Liver (tissue), 9 donors: ENCODE measurements around the gene NXPH3. TPM values are rescaled to one million over a fixed set of nuclear protein-coding genes. Genes with fewer than 3 reads are reported as not detected.
"Not testable (repeated sequence)": the region's sequence is repeated elsewhere in the genome, so short reads cannot be mapped to it uniquely, and the experiment has no call there.

Experiments
- DNase-seq: peaks from one replicate; pipeline ENCODE4 v3.0.0-alpha.2; 2017; ENCODE audit warnings: low spot score
- H3K27ac ChIP-seq, 2 donors: one replicate each; pipeline ENCODE4 v1.7.0; 2013; ENCODE audit warnings: inconsistent platforms in 2 of 2, low read length in 2 of 2, control low read depth in 1 of 2, low read depth in 1 of 2, mild to moderate bottlenecking in 1 of 2
- H3K27me3 ChIP-seq, 4 donors: one replicate each; pipeline versions ENCODE4 v1.6.1 to v1.7.0; 2013; ENCODE audit warnings: low read length in 3 of 4, inconsistent platforms in 1 of 4, mild to moderate bottlenecking in 1 of 4, moderate library complexity in 1 of 4; ENCODE audit not compliant: control insufficient read depth in 4 of 4, insufficient read depth in 4 of 4
- H3K36me3 ChIP-seq, 4 donors: one replicate each; pipeline versions ENCODE4 v1.6.1 to v1.7.0; 2013; ENCODE audit warnings: low read length in 3 of 4, mild to moderate bottlenecking in 3 of 4, low read depth in 1 of 4, moderate library complexity in 1 of 4; ENCODE audit not compliant: control insufficient read depth in 4 of 4, insufficient read depth in 3 of 4
- H3K4me1 ChIP-seq, 4 donors: one replicate each; pipeline versions ENCODE4 v1.6.1 to v1.7.0; 2013; ENCODE audit warnings: low read length in 3 of 4, mild to moderate bottlenecking in 3 of 4, moderate library complexity in 1 of 4; ENCODE audit not compliant: control insufficient read depth in 4 of 4, insufficient read depth in 4 of 4
- H3K4me3 ChIP-seq, 3 donors: one replicate each; pipeline versions ENCODE4 v1.6.1 to v1.7.0; 2013; ENCODE audit warnings: low read length in 3 of 3, control low read depth in 1 of 3, low read depth in 1 of 3, mild to moderate bottlenecking in 1 of 3
- H3K9ac ChIP-seq, 2 donors: one replicate each; pipeline ENCODE4 v1.7.0; 2013; ENCODE audit warnings: low read length in 2 of 2, mild to moderate bottlenecking in 2 of 2, moderate library complexity in 2 of 2, control low read depth in 1 of 2, low read depth in 1 of 2
- H3K9me3 ChIP-seq, 4 donors: one replicate each; pipeline versions ENCODE4 v1.6.1 to v1.7.0; 2013; ENCODE audit warnings: low read length in 3 of 4; ENCODE audit not compliant: control insufficient read depth in 4 of 4
- CTCF ChIP-seq: fragments of 150-350 bp; IDR thresholded peaks from 2 replicates; pipeline ENCODE4 v1.5.1; 2017; ENCODE audit warnings: improper control_type of control experiment, low read depth, low read length; ENCODE audit not compliant: missing input control
- EGR1 ChIP-seq, 2 donors: IDR thresholded peaks; 2 replicates each; pipeline ENCODE4 v1.6.1; 2016 to 2018; ENCODE audit warnings: antibody characterized with exemption in 2 of 2, low read depth in 2 of 2
- FOXA1 ChIP-seq: IDR thresholded peaks from 2 replicates; pipeline ENCODE4 v1.6.1; 2016; ENCODE audit warnings: antibody characterized with exemption
- GABPA ChIP-seq, 2 donors: IDR thresholded peaks in 1 of 2; conservative IDR thresholded peaks in 1 of 2; 2 replicates each; pipeline ENCODE4 v1.6.1; 2016; ENCODE audit warnings: antibody characterized with exemption in 2 of 2, mild to moderate bottlenecking in 1 of 2, moderate library complexity in 1 of 2
- HNF4A ChIP-seq, 2 donors: conservative IDR thresholded peaks; 2 replicates each; pipeline ENCODE4 v1.6.1; 2016; ENCODE audit warnings: antibody characterized with exemption in 2 of 2, mild to moderate bottlenecking in 2 of 2
- HNF4G ChIP-seq: IDR thresholded peaks from 2 replicates; pipeline ENCODE4 v1.6.1; 2016; ENCODE audit warnings: antibody characterized with exemption
- JUND ChIP-seq, 2 donors: IDR thresholded peaks; 2 replicates each; pipeline ENCODE4 v1.6.1; 2016; ENCODE audit warnings: antibody characterized with exemption in 2 of 2
- NR2F2 ChIP-seq: IDR thresholded peaks from 2 replicates; pipeline ENCODE4 v1.6.1; 2016; ENCODE audit warnings: antibody characterized with exemption
- RAD21 ChIP-seq, 2 donors: IDR thresholded peaks; 2 replicates each; pipeline ENCODE4 v1.6.1; 2016; ENCODE audit warnings: antibody characterized with exemption in 2 of 2, mild to moderate bottlenecking in 2 of 2
- REST ChIP-seq: IDR thresholded peaks from 2 replicates; pipeline ENCODE4 v1.6.1; 2016; ENCODE audit warnings: antibody characterized with exemption, mild to moderate bottlenecking
- RXRA ChIP-seq, 2 donors: IDR thresholded peaks; 2 replicates each; pipeline ENCODE4 v1.6.1; 2017 to 2018; ENCODE audit warnings: antibody characterized with exemption in 2 of 2, mild to moderate bottlenecking in 1 of 2
- SP1 ChIP-seq: IDR thresholded peaks from 2 replicates; pipeline ENCODE4 v1.6.1; 2018; ENCODE audit warnings: antibody characterized with exemption, mild to moderate bottlenecking
- YY1 ChIP-seq: IDR thresholded peaks from 2 replicates; pipeline ENCODE4 v1.6.1; 2016; ENCODE audit warnings: antibody characterized with exemption, mild to moderate bottlenecking
- WGBS: extraction: QIAGEN DNeasy Blood & Tissue Kit; methylation state at CpG from one replicate; pipeline ENCODE4 v1.1.7; 2013; 5-methylcytosine and 5-hydroxymethylcytosine counted together
- polyA plus RNA-seq, 2 donors: library from polyadenylated mRNA; stranded (reverse) in 1 of 2; unstranded in 1 of 2; fragments of 200-250 nt in 1 of 2; fragments of >200 nt in 1 of 2; fragmentation: Nextera tagmentation in 1 of 2; extraction: Ambion mirVana in 1 of 2; gene quantifications; one replicate each; pipeline versions ENCODE4 v1.2.1 to v1.2.3, GENCODE V29; 2013 to 2015
- total RNA-seq, 2 donors: library from RNA; depleted of rRNA; stranded (reverse); fragments of >200 nt; gene quantifications; one replicate each; pipeline ENCODE4 v1.2.3, GENCODE V29; 2014
- TF ChIP-seq, protein P1 (sequence below): IDR thresholded peaks from 2 replicates; pipeline ENCODE4 v1.6.1; 2016; ENCODE audit warnings: antibody characterized with exemption
- TF ChIP-seq, protein P2 (sequence below): IDR thresholded peaks from 2 replicates; pipeline ENCODE4 v1.6.1; 2016; ENCODE audit warnings: antibody characterized with exemption
- donor health status: healthy.
- donor health status: healthy.
- donor health status: healthy.
- donor health status: healthy.
- donor health status: healthy.

Gene NXPH3
- total and polyA plus RNA-seq, 4 donors, result 0.17 to 0.22 TPM; not detected in 2

DNA sequence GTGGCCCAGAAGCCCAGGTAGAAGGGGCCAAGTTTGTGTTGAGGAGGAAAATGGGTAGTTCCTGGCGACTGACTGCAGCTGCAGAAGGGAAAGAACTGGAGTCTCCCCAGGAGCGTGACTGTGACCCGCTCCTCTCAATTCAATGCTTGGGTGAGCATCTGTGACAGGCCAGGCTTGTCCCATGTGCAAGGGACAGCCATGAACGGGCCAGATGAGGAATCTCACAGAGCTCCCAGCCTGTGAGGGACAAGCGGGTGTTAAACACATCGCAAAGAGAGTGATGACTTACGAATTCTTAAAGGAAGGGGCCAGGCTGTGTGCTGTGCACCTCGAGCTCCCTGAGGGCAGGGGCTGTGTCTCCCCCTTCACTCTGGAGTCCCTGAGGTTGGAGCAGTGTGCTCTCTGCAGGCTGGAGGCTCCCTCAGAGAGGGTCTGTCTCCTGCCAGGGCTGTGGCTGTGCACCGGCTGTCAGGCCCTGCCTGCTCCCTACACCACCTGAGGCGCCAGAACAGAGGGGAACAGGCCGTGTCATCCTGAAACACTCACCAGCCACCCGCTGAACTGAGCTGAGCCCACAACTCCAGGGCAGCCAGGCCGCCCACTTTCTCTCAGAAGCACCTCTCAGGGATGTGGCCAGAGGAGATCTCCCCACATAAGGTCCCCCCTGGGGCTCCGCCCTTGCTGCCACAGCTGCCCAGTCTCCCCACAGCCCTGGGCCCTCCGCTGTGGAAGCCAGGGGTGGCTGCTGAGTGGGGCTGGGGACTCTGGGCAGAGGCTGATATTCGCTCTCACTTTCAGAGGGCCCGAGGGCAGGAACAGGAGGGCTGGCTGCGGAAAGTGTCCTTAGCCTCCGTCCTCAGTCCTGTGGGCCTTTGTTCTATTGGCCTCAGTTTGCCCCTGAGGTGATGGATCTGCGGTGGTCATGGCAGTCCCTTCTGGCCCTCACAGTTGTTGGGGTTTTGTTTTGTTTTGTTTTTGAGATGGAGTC is 25.7 kb upstream of the NXPH3 start:
- Histone ChIP-seq H3K36me3 (no peaks in the 10 kb centered on the region), H3K27me3 (no peaks in the 10 kb centered on the region), H3K9ac (no peak overlapping the region), H3K9me3 (no peaks in the 10 kb centered on the region), H3K27ac (no peak overlapping the region), H3K4me1 (peaks cover 2 to 30% (median 24%) of the 10 kb centered on the region in 4 donors), H3K4me3 (no peak overlapping the region)
- TF ChIP-seq RXRA (IDR thresholded peaks at IDR 0.05) (no peak), NR2F2 (no peak), FOXA1 (no peak), SP1 (no peak), EGR1 (IDR thresholded peaks at IDR 0.05; ENCODE audit: low read depth in 2 of 2) (no peak), YY1 (no peak), HNF4G (no peak), REST (no peak), HNF4A (conservative IDR thresholded peaks at IDR 0.05) (no peak), CTCF (no peak), RAD21 (IDR thresholded peaks at IDR 0.05) (no peak), GABPA (IDR thresholded peaks at IDR 0.05 in 1 of 2, conservative IDR thresholded peaks at IDR 0.05 in 1 of 2) (no peak), JUND (IDR thresholded peaks at IDR 0.05) (no peak)
- TF ChIP-seq, protein P1, sequence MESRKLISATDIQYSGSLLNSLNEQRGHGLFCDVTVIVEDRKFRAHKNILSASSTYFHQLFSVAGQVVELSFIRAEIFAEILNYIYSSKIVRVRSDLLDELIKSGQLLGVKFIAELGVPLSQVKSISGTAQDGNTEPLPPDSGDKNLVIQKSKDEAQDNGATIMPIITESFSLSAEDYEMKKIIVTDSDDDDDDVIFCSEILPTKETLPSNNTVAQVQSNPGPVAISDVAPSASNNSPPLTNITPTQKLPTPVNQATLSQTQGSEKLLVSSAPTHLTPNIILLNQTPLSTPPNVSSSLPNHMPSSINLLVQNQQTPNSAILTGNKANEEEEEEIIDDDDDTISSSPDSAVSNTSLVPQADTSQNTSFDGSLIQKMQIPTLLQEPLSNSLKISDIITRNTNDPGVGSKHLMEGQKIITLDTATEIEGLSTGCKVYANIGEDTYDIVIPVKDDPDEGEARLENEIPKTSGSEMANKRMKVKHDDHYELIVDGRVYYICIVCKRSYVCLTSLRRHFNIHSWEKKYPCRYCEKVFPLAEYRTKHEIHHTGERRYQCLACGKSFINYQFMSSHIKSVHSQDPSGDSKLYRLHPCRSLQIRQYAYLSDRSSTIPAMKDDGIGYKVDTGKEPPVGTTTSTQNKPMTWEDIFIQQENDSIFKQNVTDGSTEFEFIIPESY, result no peak
- TF ChIP-seq, protein P2, sequence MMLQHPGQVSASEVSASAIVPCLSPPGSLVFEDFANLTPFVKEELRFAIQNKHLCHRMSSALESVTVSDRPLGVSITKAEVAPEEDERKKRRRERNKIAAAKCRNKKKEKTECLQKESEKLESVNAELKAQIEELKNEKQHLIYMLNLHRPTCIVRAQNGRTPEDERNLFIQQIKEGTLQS, result no peak
- WGBS, result 95% methylated on average over 20 of the region's 20 CpGs
- DNase-seq, result no peak

DNA sequence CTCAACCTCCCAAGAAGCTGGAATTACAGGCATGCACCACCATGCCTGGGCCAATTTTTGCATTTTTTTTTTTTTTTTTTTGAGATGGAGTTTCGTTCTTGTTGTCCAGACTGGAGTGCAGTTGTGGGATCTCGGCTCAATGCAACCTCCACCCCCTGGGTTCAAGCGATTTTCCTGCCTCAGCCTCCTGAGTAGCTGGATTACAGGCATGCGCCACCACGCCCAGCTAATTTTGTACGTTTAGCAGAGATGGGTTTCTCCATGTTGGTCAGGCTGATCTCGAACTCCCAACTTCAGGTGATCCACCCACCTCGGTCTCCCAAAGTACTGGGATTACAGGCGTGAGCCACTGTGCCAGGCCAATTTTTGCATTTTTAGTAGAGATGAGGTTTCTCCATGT is 24.9 kb upstream of the NXPH3 start:
- not testable (repeated sequence) for H3K9me3 ChIP-seq, H3K36me3 ChIP-seq, H3K4me3 ChIP-seq, H3K27me3 ChIP-seq, H3K9ac ChIP-seq, DNase-seq, H3K27ac ChIP-seq
- 96% methylated on average over 9 of the region's 9 CpGs for WGBS
- peaks cover 2 to 30% (median 24%) of the 10 kb centered on the region in 4 donors for H3K4me1 ChIP-seq
